Stimulated activated CD4-positive, alpha-beta T cell treated with anti-CD3 and anti-CD28 coated beads, Interleukin-15, amount 100 ng/mL, for 24 hours (primary cell): ENCODE data around the gene AQP9.

Experiments
- DNase-seq: peaks from one replicate; pipeline ENCODE4 v3.0.0-alpha.2; 2020

AQP9 gene

DNA sequence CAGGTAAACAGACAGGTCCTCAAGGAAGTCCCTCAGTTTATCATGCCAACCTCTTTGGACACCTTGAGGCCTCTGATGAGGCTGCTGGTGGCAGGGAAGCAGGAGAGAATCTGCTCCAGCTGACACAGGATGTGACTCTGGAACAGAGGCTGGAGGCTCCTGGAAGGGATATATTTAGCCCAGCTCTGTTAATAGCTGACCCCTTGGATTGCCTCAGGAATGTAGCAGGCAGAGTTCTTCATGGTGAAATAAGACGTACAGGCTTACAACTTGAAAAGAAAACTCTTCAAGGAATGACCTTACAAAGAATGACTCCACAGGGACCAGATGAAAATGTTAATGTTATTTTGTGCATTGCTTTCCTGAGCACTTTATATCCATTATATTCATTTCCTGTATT, 90.5 kb downstream of the AQP9 start:
- no peak for DNase-seq

DNA sequence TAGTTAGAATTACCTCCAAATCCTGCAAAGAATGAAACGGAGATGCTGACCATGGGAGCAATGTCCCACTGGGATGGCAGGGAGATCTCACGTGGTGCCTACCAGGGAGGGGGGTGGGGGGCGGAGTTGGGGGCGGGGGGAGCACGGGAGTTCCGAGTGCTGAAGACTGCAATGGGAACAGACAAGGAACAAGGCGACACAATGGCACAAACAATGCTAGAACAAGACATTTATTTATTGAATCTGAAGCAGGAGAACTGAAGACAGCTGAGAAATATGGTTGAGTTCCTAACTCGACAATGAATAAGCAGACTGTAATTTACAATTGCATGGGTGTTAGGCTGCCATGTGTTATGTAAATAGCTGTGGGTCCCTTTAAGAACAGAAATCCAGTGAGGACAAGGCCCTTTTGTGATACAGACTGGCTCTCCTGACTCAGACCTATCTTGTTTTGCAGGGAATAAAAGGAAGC, 91.2 kb downstream of the AQP9 start:
- DNase-seq = no peak

DNA sequence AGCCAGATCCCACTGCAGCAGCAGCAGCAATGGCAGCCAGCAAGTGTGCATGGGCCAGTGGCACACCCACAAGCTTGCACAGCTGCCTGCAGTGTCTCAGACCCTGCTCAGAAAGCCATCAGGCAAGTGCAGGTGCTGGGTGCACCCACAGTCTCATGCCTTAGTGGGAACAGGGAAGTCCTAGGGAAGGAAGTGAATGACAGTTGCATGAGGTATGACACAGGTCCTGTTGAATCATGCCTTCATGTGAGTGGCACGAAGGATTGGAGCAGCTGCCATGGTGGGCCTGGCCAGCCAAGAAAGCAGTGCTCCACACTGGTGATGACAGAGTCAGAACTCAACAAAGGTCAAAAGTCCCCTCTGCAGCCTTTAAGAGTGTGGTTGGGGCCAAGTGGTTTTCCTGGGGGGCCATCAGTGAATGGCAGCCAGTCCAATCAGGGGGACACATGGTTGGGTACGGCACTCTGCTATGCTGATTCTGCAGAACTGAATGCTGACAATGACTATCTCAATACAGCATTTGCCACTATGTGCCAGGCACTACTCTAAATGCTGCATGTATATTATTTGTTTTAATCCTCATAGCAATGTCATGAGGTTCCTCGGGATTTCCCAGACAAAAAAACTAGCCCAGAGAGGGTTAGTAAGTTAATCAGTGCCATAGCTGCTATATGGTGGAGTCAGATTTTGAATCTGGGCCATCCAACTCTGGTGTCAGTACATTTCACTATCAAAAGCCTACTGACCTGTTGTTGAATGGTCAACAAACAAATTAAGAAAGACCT, 94.3 kb downstream of the AQP9 start:
- DNase-seq = no peak

DNA sequence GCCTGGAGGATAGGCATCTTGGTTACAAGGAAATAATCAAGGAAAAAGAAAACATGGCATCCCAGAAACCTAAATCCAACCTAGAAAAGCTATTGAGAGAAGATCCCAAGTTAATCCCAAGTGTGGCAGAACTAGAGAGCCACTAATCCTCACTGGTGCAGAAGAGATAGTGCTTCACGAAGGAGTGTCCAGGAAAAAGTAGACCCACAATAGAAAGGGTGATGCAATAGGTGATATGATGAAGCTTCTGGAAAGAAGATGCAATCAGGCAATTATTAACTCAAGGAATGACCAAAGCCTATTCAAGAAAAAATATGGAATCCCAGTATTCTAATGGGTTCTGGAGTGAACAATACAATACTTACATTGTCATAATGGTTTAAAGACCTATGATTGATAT, 95.2 kb downstream of the AQP9 start:
- no peak for DNase-seq
